Ascending aorta (tissue), 2 donors: ENCODE results near the gene LAMA2. TPM values are rescaled to one million over a fixed set of nuclear protein-coding genes. Genes with fewer than 3 reads are reported as not detected.

Source experiments
- DNase-seq, 2 donors: peaks; one replicate each; pipeline ENCODE4 v3.0.0-alpha.2; 2019; ENCODE audit warnings: low spot score in 2 of 2
- H3K27ac ChIP-seq, 2 donors: fragments of 200-600 bp; sonication (generic); one replicate each; pipeline ENCODE4 v1.5.1; 2016 to 2017; ENCODE audit warnings: mild to moderate bottlenecking in 1 of 2
- H3K27me3 ChIP-seq: fragments of 200-600 bp; sonication (generic); one replicate; pipeline ENCODE4 v1.5.1; 2017
- H3K36me3 ChIP-seq, 2 donors: fragments of 200-600 bp; sonication (generic); one replicate each; pipeline ENCODE4 v1.5.1; 2016
- H3K4me1 ChIP-seq, 2 donors: fragments of 200-600 bp; sonication (generic); one replicate each; pipeline ENCODE4 v1.5.1; 2016 to 2017; ENCODE audit warnings: mild to moderate bottlenecking in 1 of 2
- H3K4me3 ChIP-seq, 2 donors: fragments of 200-600 bp; sonication (generic); one replicate each; pipeline ENCODE4 v1.5.1; 2016 to 2017; ENCODE audit warnings: mild to moderate bottlenecking in 1 of 2
- H3K9me3 ChIP-seq, 2 donors: fragments of 200-600 bp; sonication (generic); one replicate each; pipeline ENCODE4 v1.5.1; 2016
- CTCF ChIP-seq, 3 experiments: fragments of 200-600 bp in 2 of 3; fragments of 450-650 bp in 1 of 3; sonication (generic) in 2 of 3; IDR thresholded peaks; one replicate each; pipeline ENCODE4 v1.5.1; 2016 to 2019; ENCODE audit warnings: antibody characterized with exemption in 3 of 3, mild to moderate bottlenecking in 1 of 3, moderate library complexity in 1 of 3
- intact Hi-C: fragments of 100-400 bp; cut with DNase I; formaldehyde crosslinking; loops from one replicate; pipeline ENCODE4 v1.15.1; 2023
- total RNA-seq: library from RNA; depleted of rRNA; stranded (reverse); fragments of >200 nt; gene quantifications from one replicate; pipeline ENCODE4 v1.1.0, GENCODE V29; 2016

The LAMA2 gene
- total RNA-seq, 1 donor from 2014 or later = 45.2 TPM

- Histone ChIP-seq H3K27ac (no peak overlapping the region), H3K27me3 (no peaks in the 10 kb centered on the region), H3K4me3 (no peak overlapping the region), H3K9me3 (no peaks in the 10 kb centered on the region), H3K36me3 (no peaks in the 10 kb centered on the region), H3K4me1 (no peaks in the 10 kb centered on the region)
- intact Hi-C loops = no loop called here
- no peak for DNase-seq
- no peak for TF ChIP-seq CTCF (IDR thresholded peaks at IDR 0.05)
Observed at GRCh38 chr6:129440691-129441090, 557.8 kb downstream of the LAMA2 start.

GRCh38 chr6:129444683-129445082 is 561.7 kb downstream of the LAMA2 start:
- TF ChIP-seq CTCF (IDR thresholded peaks at IDR 0.05) = no peak
- Histone ChIP-seq H3K27ac (no peak overlapping the region), H3K27me3 (no peaks in the 10 kb centered on the region), H3K4me3 (no peak overlapping the region), H3K36me3 (no peaks in the 10 kb centered on the region), H3K9me3 (no peaks in the 10 kb centered on the region), H3K4me1 (no peaks in the 10 kb centered on the region)
- DNase-seq = no peak
- intact Hi-C loops = no loop called here

- Histone ChIP-seq H3K4me1 (no peaks in the 10 kb centered on the region), H3K27me3 (no peaks in the 10 kb centered on the region), H3K4me3 (no peak overlapping the region), H3K9me3 (no peaks in the 10 kb centered on the region), H3K36me3 (no peaks in the 10 kb centered on the region), H3K27ac (no peak overlapping the region)
- TF ChIP-seq CTCF (IDR thresholded peaks at IDR 0.05) = no peak
- intact Hi-C loops = no loop called here
- no peak for DNase-seq
Observed at GRCh38 chr6:129446272-129447197, 563.6 kb downstream of the LAMA2 start.

- Histone ChIP-seq H3K4me3 (no peak overlapping the region), H3K9me3 (no peaks in the 10 kb centered on the region), H3K27ac (no peak overlapping the region), H3K4me1 (no peaks in the 10 kb centered on the region), H3K36me3 (no peaks in the 10 kb centered on the region), H3K27me3 (no peaks in the 10 kb centered on the region)
- intact Hi-C loops = no loop called here
- DNase-seq = no peak
- TF ChIP-seq CTCF (IDR thresholded peaks at IDR 0.05) = no peak
Observed at GRCh38 chr6:129447198-129447565, 564.2 kb downstream of the LAMA2 start.

- Histone ChIP-seq H3K36me3 (peaks cover 0 to under 1% of the 10 kb centered on the region in 2 donors), H3K4me3 (no peak overlapping the region), H3K9me3 (no peaks in the 10 kb centered on the region), H3K27ac (no peak overlapping the region), H3K4me1 (no peaks in the 10 kb centered on the region), H3K27me3 (no peaks in the 10 kb centered on the region)
- no peak for DNase-seq
- intact Hi-C loops = no loop called here
- TF ChIP-seq CTCF (IDR thresholded peaks at IDR 0.05) = no peak
Observed at GRCh38 chr6:129448965-129449364, 566.0 kb downstream of the LAMA2 start.
